Fibroblast of the aortic adventitia (primary cell): ENCODE data around the gene PEX11B. TPM values are rescaled to one million over a fixed set of nuclear protein-coding genes. Genes with fewer than 3 reads are reported as not detected.
"Not testable (repeated sequence)": the region's sequence is repeated elsewhere in the genome, so short reads cannot be mapped to it uniquely, and the experiment has no call there.

Experiments
- DNase-seq: peaks from one replicate; pipeline ENCODE4 v3.0.0-alpha.2; 2010; ENCODE audit warnings: low read depth
- H3K4me3 ChIP-seq: 2 replicates; pipeline ENCODE4 v1.5.1; 2011; ENCODE audit warnings: low read depth, mild to moderate bottlenecking, control low read depth, low read length, moderate library complexity
- total RNA-seq: library from RNA; depleted of rRNA; stranded (reverse); fragments of >200 nt; gene quantifications from 2 replicates; pipeline ENCODE4 v1.2.3, GENCODE V29; 2012; ENCODE audit warnings: low replicate concordance
- TF ChIP-seq, protein P1 (sequence below): IDR thresholded peaks from 2 replicates; pipeline ENCODE4 v1.5.1; 2011; ENCODE audit warnings: mild to moderate bottlenecking, low read length, control low read depth, inconsistent platforms; ENCODE audit not compliant: insufficient read depth

Gene PEX11B
- total RNA-seq, 1 donor: 26.8 TPM

DNA sequence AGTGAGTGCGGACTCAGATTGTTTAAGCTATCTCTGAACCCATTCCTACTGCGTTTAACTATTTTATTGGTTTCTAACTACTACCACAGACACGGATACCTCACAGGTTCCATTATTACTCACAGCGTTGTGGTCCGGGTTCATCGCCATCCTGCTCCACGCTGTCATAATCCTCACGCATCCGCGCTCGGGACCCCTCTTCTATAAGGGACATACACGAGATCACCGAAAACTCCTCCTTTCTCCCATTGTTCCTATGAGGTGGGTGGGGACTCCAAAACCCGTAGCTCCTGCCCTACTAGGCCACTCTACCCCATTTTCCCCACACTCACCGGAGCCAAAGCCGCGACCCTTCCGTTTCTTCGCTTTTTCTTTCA lies 8.2 kb upstream of the PEX11B start:
- TF ChIP-seq, protein P1, sequence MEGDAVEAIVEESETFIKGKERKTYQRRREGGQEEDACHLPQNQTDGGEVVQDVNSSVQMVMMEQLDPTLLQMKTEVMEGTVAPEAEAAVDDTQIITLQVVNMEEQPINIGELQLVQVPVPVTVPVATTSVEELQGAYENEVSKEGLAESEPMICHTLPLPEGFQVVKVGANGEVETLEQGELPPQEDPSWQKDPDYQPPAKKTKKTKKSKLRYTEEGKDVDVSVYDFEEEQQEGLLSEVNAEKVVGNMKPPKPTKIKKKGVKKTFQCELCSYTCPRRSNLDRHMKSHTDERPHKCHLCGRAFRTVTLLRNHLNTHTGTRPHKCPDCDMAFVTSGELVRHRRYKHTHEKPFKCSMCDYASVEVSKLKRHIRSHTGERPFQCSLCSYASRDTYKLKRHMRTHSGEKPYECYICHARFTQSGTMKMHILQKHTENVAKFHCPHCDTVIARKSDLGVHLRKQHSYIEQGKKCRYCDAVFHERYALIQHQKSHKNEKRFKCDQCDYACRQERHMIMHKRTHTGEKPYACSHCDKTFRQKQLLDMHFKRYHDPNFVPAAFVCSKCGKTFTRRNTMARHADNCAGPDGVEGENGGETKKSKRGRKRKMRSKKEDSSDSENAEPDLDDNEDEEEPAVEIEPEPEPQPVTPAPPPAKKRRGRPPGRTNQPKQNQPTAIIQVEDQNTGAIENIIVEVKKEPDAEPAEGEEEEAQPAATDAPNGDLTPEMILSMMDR: no peak
- peak overlapping the region; percentile 93 for H3K4me3 ChIP-seq
- DNase-seq: no peak

DNA sequence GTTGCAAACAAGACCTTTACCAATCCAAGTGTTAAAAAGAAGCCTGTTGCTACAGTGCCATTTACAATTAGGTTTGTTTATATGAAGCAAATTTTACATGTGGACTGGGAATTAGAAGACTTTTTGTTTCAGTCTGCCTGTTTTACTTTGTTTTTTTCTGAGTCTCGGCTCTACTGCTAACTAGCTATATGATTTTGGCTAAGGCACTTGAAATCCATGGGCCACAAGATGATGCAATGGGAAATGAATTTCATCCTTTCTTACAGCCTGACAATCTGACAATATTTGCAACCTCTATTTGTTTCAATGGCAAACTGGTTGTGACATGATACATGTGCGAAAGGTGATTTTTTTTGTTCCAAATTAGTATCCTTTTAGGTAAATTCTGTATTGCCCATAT lies 3.7 kb upstream of the PEX11B start:
- TF ChIP-seq, protein P1: no peak
- DNase-seq: peak; percentile 54
- H3K4me3 ChIP-seq: no peak overlapping the region

GRCh38 chr1:145920297-145920696 lies 1.8 kb upstream of the PEX11B start:
- not testable (repeated sequence) for H3K4me3 ChIP-seq

DNA sequence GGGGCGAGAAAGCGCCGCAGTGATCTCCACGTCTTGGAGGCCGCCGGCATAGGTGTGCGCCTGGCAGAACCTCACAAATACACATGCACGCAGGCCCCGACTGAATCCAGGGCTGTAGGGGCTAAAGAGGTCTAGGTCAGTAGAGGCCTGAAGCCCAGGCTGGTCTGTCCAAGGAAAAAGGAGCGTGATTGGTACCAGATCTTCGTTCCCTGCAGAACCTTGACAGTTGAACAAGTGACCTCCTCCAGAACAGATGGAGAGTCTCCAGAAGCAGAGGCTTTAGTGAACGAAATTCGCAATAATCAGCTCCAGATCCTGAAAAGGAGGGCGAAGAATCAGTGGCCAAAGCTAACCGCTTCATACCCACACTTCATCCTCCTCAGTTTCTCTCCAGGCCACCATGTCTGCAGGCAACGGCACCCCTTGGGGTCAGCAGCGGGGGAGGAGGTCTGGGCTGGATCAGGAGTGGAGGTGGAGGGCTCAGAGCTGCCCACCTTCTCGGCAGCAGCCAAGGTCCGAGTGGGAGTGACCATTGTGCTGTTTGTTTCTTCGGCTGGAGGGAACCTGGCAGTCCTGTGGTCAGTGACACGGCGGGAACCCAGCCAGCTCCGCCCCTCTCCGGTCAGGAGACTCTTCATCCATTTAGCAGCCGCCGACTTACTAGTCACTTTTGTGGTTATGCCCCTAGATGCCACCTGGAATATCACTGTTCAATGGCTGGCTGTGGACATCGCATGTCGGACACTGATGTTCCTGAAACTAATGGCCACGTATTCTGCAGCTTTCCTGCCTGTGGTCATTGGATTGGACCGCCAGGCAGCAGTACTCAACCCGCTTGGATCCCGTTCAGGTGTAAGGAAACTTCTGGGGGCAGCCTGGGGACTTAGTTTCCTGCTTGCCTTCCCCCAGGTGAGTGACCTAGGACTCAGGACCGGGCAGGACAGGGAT lies 749 bp upstream of the PEX11B start:
- TF ChIP-seq, protein P1: no peak
- DNase-seq: peak; percentile 39
- H3K4me3 ChIP-seq: peak overlapping the region; percentile 97

More at GRCh38 chr1:145920297-145920696, 1.8 kb upstream of the PEX11B start:
- DNase-seq: not testable (repeated sequence)

DNA sequence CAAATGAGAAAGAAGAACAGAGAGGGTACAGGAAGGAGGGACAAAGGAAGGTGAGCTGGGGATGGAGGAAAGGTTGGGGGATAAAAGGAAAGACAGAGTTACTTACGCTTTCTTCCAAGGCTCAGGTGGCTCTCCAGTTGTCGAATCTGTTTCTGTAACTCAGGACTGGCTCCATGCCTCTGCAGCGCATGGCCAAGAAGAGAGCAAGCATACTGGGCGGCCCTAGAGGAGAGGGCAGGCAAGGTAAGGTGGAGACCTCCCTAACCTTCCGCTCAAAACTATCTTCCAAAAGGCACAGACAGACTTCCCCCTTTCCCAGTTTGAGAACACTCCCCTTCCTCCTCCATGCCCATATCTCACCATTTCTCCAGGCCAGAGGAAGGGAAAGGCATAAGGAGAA lies 922 bp downstream of the PEX11B start:
- no peak for DNase-seq
- H3K4me3 ChIP-seq: peak overlapping the region; percentile 97
- TF ChIP-seq, protein P1: no peak

- TF ChIP-seq, protein P1: no peak
- DNase-seq: no peak
- H3K4me3 ChIP-seq: no peak overlapping the region
Measured at GRCh38 chr1:145916745-145917144, 1.8 kb downstream of the PEX11B start.

GRCh38 chr1:145912128-145912641 lies 6.3 kb downstream of the PEX11B start:
- DNase-seq: no peak
- TF ChIP-seq, protein P1: no peak
- H3K4me3 ChIP-seq: no peak overlapping the region
